HCEC 1CT (cell line): ENCODE data around the gene LCE6A.

Experiments used
- DNase-seq: peaks from one replicate; pipeline ENCODE4 v3.0.0-alpha.2; 2017

LCE6A gene

GRCh38 chr1:152842556-152842955, at the start of gene LCE6A:
TSS of gene LCE6A (plus strand) at chr1:152842856. CDS start at chr1:152843521, 665 bp downstream.
- no peak for DNase-seq

- DNase-seq = no peak
These were observed 47.0 kb upstream of the LCE6A start for GRCh38 chr1:152795686-152796085.

- DNase-seq = no peak
These were observed 46.2 kb upstream of the LCE6A start, which contains the start of gene LCE1D for GRCh38 chr1:152796421-152796820. TSS of gene LCE1D (plus strand) at chr1:152796721. CDS start at chr1:152797795, 1,074 bp downstream.

- no peak for DNase-seq
These were observed 41.3 kb upstream of the LCE6A start for GRCh38 chr1:152801333-152801732.

GRCh38 chr1:152806576-152806975, 36.1 kb upstream of the LCE6A start, which contains the start of gene LCE1C:
TSS of gene LCE1C (minus strand) at chr1:152806651. CDS start at chr1:152805478, 1,173 bp downstream.
- no peak for DNase-seq

GRCh38 chr1:152811050-152811449, 31.6 kb upstream of the LCE6A start:
- no peak for DNase-seq

- DNase-seq = no peak
These were observed 31.0 kb upstream of the LCE6A start, which contains the start of gene LCE1B for GRCh38 chr1:152811671-152812070. TSS of gene LCE1B (plus strand) at chr1:152811971. CDS start at chr1:152812447, 476 bp downstream.

- DNase-seq = peak; percentile 2
These were observed 25.3 kb upstream of the LCE6A start for GRCh38 chr1:152817309-152817708.

- DNase-seq = no peak
These were observed 19.4 kb upstream of the LCE6A start for GRCh38 chr1:152823294-152823693.

GRCh38 chr1:152824964-152825363, 17.7 kb upstream of the LCE6A start:
- no peak for DNase-seq

- no peak for DNase-seq
These were observed 15.5 kb upstream of the LCE6A start, which contains the start of gene LCE1A for GRCh38 chr1:152827173-152827572. TSS of gene LCE1A (plus strand) at chr1:152827473. CDS start at chr1:152827473, 0 bp downstream.

GRCh38 chr1:152836870-152837269, 5.8 kb upstream of the LCE6A start:
- no peak for DNase-seq

- no peak for DNase-seq
These were observed 13.0 kb downstream of the LCE6A start for GRCh38 chr1:152855661-152856060.

- DNase-seq = no peak
These were observed 15.4 kb downstream of the LCE6A start for GRCh38 chr1:152858062-152858461.

GRCh38 chr1:152859696-152860095, 17.0 kb downstream of the LCE6A start, which contains the start of gene LCE7A:
TSS of gene LCE7A (plus strand) at chr1:152859996. CDS start at chr1:152860698, 702 bp downstream.
- no peak for DNase-seq

GRCh38 chr1:152860129-152860528, 17.5 kb downstream of the LCE6A start:
- DNase-seq = no peak

- no peak for DNase-seq
These were observed 18.7 kb downstream of the LCE6A start for GRCh38 chr1:152861374-152861773.

- DNase-seq = no peak
These were observed 21.8 kb downstream of the LCE6A start for GRCh38 chr1:152864443-152864842.

- no peak for DNase-seq
These were observed 23.7 kb downstream of the LCE6A start for GRCh38 chr1:152866321-152866720.

- peak; percentile 57 for DNase-seq
These were observed 27.3 kb downstream of the LCE6A start for GRCh38 chr1:152869808-152870419.

- peak; percentile 51 for DNase-seq
These were observed 28.4 kb downstream of the LCE6A start for GRCh38 chr1:152870831-152871730.

- DNase-seq = no peak
These were observed 29.1 kb downstream of the LCE6A start for GRCh38 chr1:152871731-152872126.

- DNase-seq = peak; percentile 48
These were observed 30.8 kb downstream of the LCE6A start for GRCh38 chr1:152873495-152873894.

GRCh38 chr1:152876827-152877226, 34.2 kb downstream of the LCE6A start:
- no peak for DNase-seq
